Adrenal gland (tissue), 12 donors: ENCODE data around the gene LRRK2. TPM values are rescaled to one million over a fixed set of nuclear protein-coding genes. Genes with fewer than 3 reads are reported as not detected.

ENCODE experiments used
- DNase-seq, 7 donors: peaks; one replicate each; pipeline ENCODE4 v3.0.0-alpha.2; 2019 to 2020
- H3K27ac ChIP-seq, 5 donors: fragments of 200-600 bp; sonication (generic) in 4 of 5; 1 replicate in 3 of 5; 2 replicates in 2 of 5; pipeline versions ENCODE4 v1.5.1 to v1.8.0; 2016 to 2020; ENCODE audit warnings: mild to moderate bottlenecking in 1 of 5
- H3K27me3 ChIP-seq: fragments of 200-600 bp; 2 replicates; pipeline ENCODE4 v1.8.0; 2021
- H3K36me3 ChIP-seq, 2 donors: fragments of 200-600 bp; replicated peaks in 1 of 2; 1 replicate in 1 of 2; 2 replicates in 1 of 2; pipeline versions ENCODE4 v1.5.1 to v1.8.0; 2018 to 2022
- H3K4me1 ChIP-seq, 2 donors: fragments of 200-600 bp; replicated peaks in 1 of 2; 1 replicate in 1 of 2; 2 replicates in 1 of 2; pipeline versions ENCODE4 v1.5.1 to v1.8.0; 2018 to 2021
- H3K4me3 ChIP-seq, 4 donors: fragments of 200-600 bp; sonication (generic) in 3 of 4; one replicate each; pipeline ENCODE4 v1.5.1; 2016 to 2018
- H3K9me3 ChIP-seq, 3 donors: fragments of 200-600 bp; sonication (generic) in 1 of 3; replicated peaks in 1 of 3; 1 replicate in 2 of 3; 2 replicates in 1 of 3; pipeline versions ENCODE4 v1.5.1 to v1.8.0; 2016 to 2021
- CTCF ChIP-seq, 6 experiments: fragments of 450-650 bp in 4 of 6; fragments of 200-600 bp in 2 of 6; sonication (generic) in 1 of 6; IDR thresholded peaks; 1 replicate in 5 of 6; 2 replicates in 1 of 6; pipeline versions ENCODE4 v1.5.1 to v1.8.0; 2016 to 2021; ENCODE audit warnings: antibody characterized with exemption in 6 of 6, mild to moderate bottlenecking in 2 of 6, moderate library complexity in 1 of 6
- POLR2A ChIP-seq, 2 donors: fragments of 450-650 bp; IDR thresholded peaks; one replicate each; pipeline ENCODE4 v1.6.1; 2017; ENCODE audit warnings: antibody characterized with exemption in 2 of 2, mild to moderate bottlenecking in 2 of 2, moderate library complexity in 1 of 2
- WGBS, 4 donors: extraction: QIAGEN DNeasy Blood & Tissue Kit in 2 of 4; methylation state at CpG; one replicate each; pipeline versions ENCODE4 v1.1.5 to v1.1.7; 2013 to 2017; 5-methylcytosine and 5-hydroxymethylcytosine counted together
- intact Hi-C, 2 donors: fragments of 100-400 bp; cut with DNase I; formaldehyde crosslinking; loops; one replicate each; pipeline versions ENCODE4 v1.14.1 to v1.15.0; 2022 to 2023
- polyA plus RNA-seq, 3 donors: library from polyadenylated mRNA; stranded (reverse); fragments of 200-250 nt in 2 of 3; fragments of 350-450 nt in 1 of 3; fragmentation: Illumina TruSeq in 1 of 3; extraction: RNeasy Lipid Tissue Mini Kit (QIAGEN cat#74804) in 1 of 3; gene quantifications; one replicate each; pipeline ENCODE4 v1.2.3, GENCODE V29; 2013 to 2014
- total RNA-seq, 9 donors: library from RNA; depleted of rRNA in 4 of 9; stranded (reverse); fragments of >200 nt in 4 of 9; fragments of 120-200 nt in 1 of 9; fragmentation: NEBNext Ultra II Directional in 1 of 9; extraction: Animal tissue kit (Norgen Biotek cat#: 25700) in 1 of 9; gene quantifications; one replicate each; pipeline versions ENCODE4 v1.1.0 to v1.2.4, GENCODE V29; 2013 to 2023
- donor health status: healthy with polysubstance abuse.
- donor health status: Bipolar disorder and iron deficiency.
- donor health status: DM: yes; HTN: yes; CAD: no.
- donor health status: DM: no; HTN: no; CAD: no.
- donor health status: DM: no; HTN: no; CAD: no.
- donor health status: DM: yes; HTN: yes; CAD: no.

Gene LRRK2
- total and polyA plus RNA-seq, 12 donors: 2.6 to 25.6 (median 12.2) TPM

- TF ChIP-seq CTCF (IDR thresholded peaks at IDR 0.05): no peak
- TF ChIP-seq POLR2A (IDR thresholded peaks at IDR 0.05): no peak
- peaks cover 0 to 7% of the 10 kb centered on the region in 2 donors for H3K4me1 ChIP-seq
- no peak overlapping the region for H3K27ac ChIP-seq
- no peaks in the 10 kb centered on the region for H3K27me3 ChIP-seq
- 78 to 85% (median 82%) methylated on average over 3 of the region's 3 CpGs for WGBS, 4 donors
- H3K36me3 ChIP-seq: peaks cover 4 to 5% of the 10 kb centered on the region in 2 donors
- DNase-seq: no peak
- H3K9me3 ChIP-seq: no peaks in the 10 kb centered on the region
- intact Hi-C loops: no loop called here
- no peak overlapping the region for H3K4me3 ChIP-seq
These were observed 9.1 kb downstream of the LRRK2 start for GRCh38 chr12:40233741-40234367.

DNA sequence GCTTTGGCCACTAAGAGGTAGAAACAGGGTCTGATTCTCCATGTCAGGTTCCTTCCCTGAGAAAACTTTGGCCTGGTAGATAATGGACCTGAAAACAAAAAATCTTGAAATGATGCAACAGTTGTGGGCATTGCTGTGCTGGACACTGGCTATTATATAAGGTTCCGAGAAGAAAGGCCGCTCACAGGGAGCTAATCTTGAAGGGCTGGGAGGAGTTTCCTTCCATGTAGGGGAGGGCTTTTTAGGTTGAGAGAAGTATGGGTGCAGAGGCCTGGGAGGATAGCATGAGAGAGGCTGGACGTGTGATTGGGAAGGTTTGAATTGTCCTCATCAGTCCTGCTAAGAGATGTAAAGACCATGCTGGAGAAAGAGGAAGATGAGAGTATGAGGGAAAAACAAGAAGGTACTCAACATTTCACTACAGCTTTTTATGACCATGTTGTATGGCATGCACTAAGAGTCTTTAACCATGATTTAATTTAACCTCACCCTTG lies 11.6 kb downstream of the LRRK2 start:
- Histone ChIP-seq H3K9me3 (no peaks in the 10 kb centered on the region), H3K4me3 (no peak overlapping the region), H3K4me1 (peaks cover 0 to 7% of the 10 kb centered on the region in 2 donors), H3K27me3 (no peaks in the 10 kb centered on the region), H3K27ac (no peak overlapping the region), H3K36me3 (peaks cover 4 to 5% of the 10 kb centered on the region in 2 donors)
- DNase-seq: no peak
- intact Hi-C loops: no loop called here
- TF ChIP-seq POLR2A (IDR thresholded peaks at IDR 0.05): no peak
- no peak for TF ChIP-seq CTCF (IDR thresholded peaks at IDR 0.05)
- WGBS, 4 donors: 92 to 98% (median 95%) methylated on average over 3 of the region's 3 CpGs

DNA sequence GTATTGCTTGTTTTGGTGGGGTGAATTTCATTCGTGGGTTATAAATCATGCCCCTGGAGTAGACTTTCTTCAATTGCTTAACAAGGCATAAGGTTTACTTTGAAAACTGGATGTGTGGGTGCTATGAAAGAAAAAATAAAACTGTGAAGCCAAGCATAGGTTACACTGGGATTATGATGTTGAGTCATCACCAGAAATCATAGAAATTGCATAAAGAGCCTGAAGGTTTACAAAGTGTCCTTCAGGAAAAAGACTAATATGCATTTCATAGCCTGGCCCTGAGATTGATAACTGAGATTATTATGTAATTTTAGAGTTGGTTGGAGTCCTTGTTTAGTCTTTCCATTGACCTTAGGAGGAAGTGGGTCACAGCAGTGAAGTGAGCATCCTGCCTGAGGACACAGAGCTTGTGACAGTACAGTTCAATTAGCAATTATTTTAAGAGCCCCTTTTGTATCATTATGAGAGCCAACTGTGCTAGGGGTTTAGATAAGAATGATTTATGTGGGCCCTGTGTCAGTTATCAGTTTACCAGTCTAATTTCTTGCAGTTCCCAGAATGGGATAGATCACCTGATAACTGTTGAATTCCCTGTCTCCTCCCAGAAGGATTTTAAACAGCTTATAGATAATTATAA lies 13.6 kb downstream of the LRRK2 start:
- no peak overlapping the region for H3K27ac ChIP-seq
- TF ChIP-seq POLR2A (IDR thresholded peaks at IDR 0.05) (no peak), CTCF (IDR thresholded peaks at IDR 0.05) (no peak)
- intact Hi-C loops: no loop called here

DNA sequence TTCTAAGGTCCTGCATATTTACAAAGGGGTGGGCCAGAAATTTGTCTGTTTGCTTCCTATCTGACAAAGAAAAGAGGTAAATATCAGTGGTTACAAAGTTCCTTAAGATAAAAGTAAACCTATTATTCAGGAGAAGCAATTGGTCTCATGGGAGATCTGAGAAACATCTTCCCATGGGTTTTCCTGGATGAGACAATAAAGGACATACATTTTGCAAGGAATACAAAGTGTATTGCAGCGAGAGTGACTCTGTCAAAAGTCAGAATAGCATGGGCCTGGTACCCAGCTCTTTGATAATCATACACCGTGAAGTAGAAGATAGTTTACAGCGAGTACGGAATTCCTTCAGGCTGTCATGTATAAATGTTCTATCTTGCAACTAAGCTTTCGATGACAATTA lies 14.2 kb downstream of the LRRK2 start:
- no peak for TF ChIP-seq CTCF (IDR thresholded peaks at IDR 0.05)
- peaks cover 4 to 5% of the 10 kb centered on the region in 2 donors for H3K36me3 ChIP-seq
- intact Hi-C loops: no loop called here

More for the DNA sequence above, 13.6 kb downstream of the LRRK2 start:
- peaks cover 0 to 7% of the 10 kb centered on the region in 2 donors for H3K4me1 ChIP-seq
- no peaks in the 10 kb centered on the region for H3K9me3 ChIP-seq
- WGBS, 4 donors: 16 to 40% (median 25%) methylated on average over 1 of the region's 1 CpG
- no peak overlapping the region for H3K4me3 ChIP-seq
- no peaks in the 10 kb centered on the region for H3K27me3 ChIP-seq
- H3K36me3 ChIP-seq: peaks cover 4 to 5% of the 10 kb centered on the region in 2 donors
- peak in 2 of 7 donors; percentile 17 to 40 for DNase-seq

More for the DNA sequence above, 14.2 kb downstream of the LRRK2 start:
- no peak overlapping the region for H3K4me3 ChIP-seq
- peaks cover 0 to 7% of the 10 kb centered on the region in 2 donors for H3K4me1 ChIP-seq
- no peaks in the 10 kb centered on the region for H3K27me3 ChIP-seq
- WGBS, 4 donors: 94 to 99% (median 97%) methylated on average over 5 of the region's 5 CpGs
- no peak overlapping the region for H3K27ac ChIP-seq
- DNase-seq: no peak
- no peaks in the 10 kb centered on the region for H3K9me3 ChIP-seq
